HG02678 (cell line): ENCODE data around the gene CTXN1.
"Not testable (repeated sequence)": the region's sequence is repeated elsewhere in the genome, so short reads cannot be mapped to it uniquely, and the experiment has no call there.

ENCODE experiments used
- ATAC-seq: cut with Tn5 transposase; IDR thresholded peaks from one replicate; pipeline ENCODE4 v1.9.1; 2021; ENCODE audit warnings: mild to moderate bottlenecking, moderate library complexity; ENCODE audit not compliant: unreplicated experiment

The CTXN1 gene

GRCh38 chr19:7902796-7903243 lies 23.1 kb downstream of the CTXN1 start:
- ATAC-seq: no peak

- ATAC-seq: no peak
Measured at GRCh38 chr19:7901337-7901736, 24.6 kb downstream of the CTXN1 start.

GRCh38 chr19:7900931-7901330 lies 25.0 kb downstream of the CTXN1 start:
- ATAC-seq: no peak

GRCh38 chr19:7900401-7900870 lies 25.5 kb downstream of the CTXN1 start:
- no peak for ATAC-seq

- ATAC-seq: no peak
Measured at GRCh38 chr19:7899751-7900378, 26.1 kb downstream of the CTXN1 start.

- ATAC-seq: no peak
Measured at GRCh38 chr19:7898967-7899366, 27.0 kb downstream of the CTXN1 start.

- no peak for ATAC-seq
Measured at GRCh38 chr19:7897292-7897691, 28.6 kb downstream of the CTXN1 start.

- no peak for ATAC-seq
Measured at GRCh38 chr19:7895565-7895964, 30.4 kb downstream of the CTXN1 start.

- no peak for ATAC-seq
Measured at GRCh38 chr19:7894612-7895309, 31.2 kb downstream of the CTXN1 start.

GRCh38 chr19:7893362-7894101 lies 32.4 kb downstream of the CTXN1 start:
- not testable (repeated sequence) for ATAC-seq

- ATAC-seq: no peak
Measured at GRCh38 chr19:7888826-7889217, 37.1 kb downstream of the CTXN1 start.

GRCh38 chr19:7888145-7888825 lies 37.6 kb downstream of the CTXN1 start, which contains the start of gene LRRC8E:
TSS of gene LRRC8E (plus strand) at chr19:7888510. CDS start at chr19:7895604, 7,094 bp downstream.
- ATAC-seq: no peak

- ATAC-seq: no peak
Measured at GRCh38 chr19:7887408-7888144, 38.4 kb downstream of the CTXN1 start.

GRCh38 chr19:7885818-7886217 lies 40.1 kb downstream of the CTXN1 start:
- ATAC-seq: no peak

GRCh38 chr19:7883796-7884570 lies 42.0 kb downstream of the CTXN1 start:
- ATAC-seq: no peak

- ATAC-seq: no peak
Measured at GRCh38 chr19:7883105-7883504, 42.8 kb downstream of the CTXN1 start.

- no peak for ATAC-seq
Measured at GRCh38 chr19:7881910-7882309, 44.0 kb downstream of the CTXN1 start.

GRCh38 chr19:7879836-7880235 lies 46.1 kb downstream of the CTXN1 start:
- no peak for ATAC-seq

- no peak for ATAC-seq
Measured at GRCh38 chr19:7879111-7879807, 46.7 kb downstream of the CTXN1 start.
